Measurements from ENCODE around the gene ARFGEF3. TPM values are rescaled to one million over a fixed set of nuclear protein-coding genes. Genes with fewer than 3 reads are reported as not detected.

ARFGEF3 gene
- total RNA-seq, 1 experiment from 2014 or later: 0.71 TPM

DNA sequence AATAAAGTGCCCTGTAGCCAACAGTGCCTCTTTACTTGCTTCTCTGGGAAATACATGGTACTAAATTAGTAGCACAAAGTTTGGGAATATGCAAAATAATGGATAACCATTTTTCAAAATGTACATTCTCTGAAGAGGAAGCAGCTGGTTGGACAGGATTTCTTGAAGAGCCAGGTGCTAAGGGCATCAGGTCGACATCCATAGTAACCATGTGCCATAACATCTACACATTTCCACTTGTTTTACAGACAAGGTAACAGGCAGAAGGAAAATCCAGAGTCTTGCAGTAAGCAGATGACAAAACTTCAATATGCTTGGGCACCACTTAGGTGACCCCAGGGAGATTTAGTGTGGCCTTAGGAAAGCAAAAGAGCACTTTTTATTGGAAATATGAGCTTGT, 179.4 kb downstream of the ARFGEF3 start:
- DNase-seq (ENCODE audit: low spot score): no peak
- CTCF ChIA-PET: no interaction called here
- Histone ChIP-seq H3K4me1 (ENCODE audit: insufficient read depth, low read length, poor library complexity, severe bottlenecking) (no peaks in the 10 kb centered on the region), H3K27me3 (replicated peaks; ENCODE audit: insufficient read depth, low read depth, low read length, poor library complexity) (no peaks in the 10 kb centered on the region), H3K36me3 (ENCODE audit: insufficient read depth, low read length, poor library complexity, severe bottlenecking) (no peaks in the 10 kb centered on the region), H3K9me3 (ENCODE audit: low read depth, low read length, poor library complexity, severe bottlenecking) (no peaks in the 10 kb centered on the region), H3K4me3 (ENCODE audit: low read depth, low read length, poor library complexity, severe bottlenecking) (no peak overlapping the region), H3K27ac (ENCODE audit: low read depth, low read length, poor library complexity, severe bottlenecking) (no peak overlapping the region)
- POLR2A ChIA-PET (ENCODE audit: low non-redundant PET): no interaction called here
- BruUV-seq (replicated peaks): no TSS peak
- TF ChIP-seq, protein P1, sequence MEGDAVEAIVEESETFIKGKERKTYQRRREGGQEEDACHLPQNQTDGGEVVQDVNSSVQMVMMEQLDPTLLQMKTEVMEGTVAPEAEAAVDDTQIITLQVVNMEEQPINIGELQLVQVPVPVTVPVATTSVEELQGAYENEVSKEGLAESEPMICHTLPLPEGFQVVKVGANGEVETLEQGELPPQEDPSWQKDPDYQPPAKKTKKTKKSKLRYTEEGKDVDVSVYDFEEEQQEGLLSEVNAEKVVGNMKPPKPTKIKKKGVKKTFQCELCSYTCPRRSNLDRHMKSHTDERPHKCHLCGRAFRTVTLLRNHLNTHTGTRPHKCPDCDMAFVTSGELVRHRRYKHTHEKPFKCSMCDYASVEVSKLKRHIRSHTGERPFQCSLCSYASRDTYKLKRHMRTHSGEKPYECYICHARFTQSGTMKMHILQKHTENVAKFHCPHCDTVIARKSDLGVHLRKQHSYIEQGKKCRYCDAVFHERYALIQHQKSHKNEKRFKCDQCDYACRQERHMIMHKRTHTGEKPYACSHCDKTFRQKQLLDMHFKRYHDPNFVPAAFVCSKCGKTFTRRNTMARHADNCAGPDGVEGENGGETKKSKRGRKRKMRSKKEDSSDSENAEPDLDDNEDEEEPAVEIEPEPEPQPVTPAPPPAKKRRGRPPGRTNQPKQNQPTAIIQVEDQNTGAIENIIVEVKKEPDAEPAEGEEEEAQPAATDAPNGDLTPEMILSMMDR (conservative IDR thresholded peaks at IDR 0.05; ENCODE audit: low read depth, low read length): no peak
- no peak for TF ChIP-seq EZH2 (IDR thresholded peaks at IDR 0.05; ENCODE audit: borderline replicate concordance, low read depth, low read length, poor library complexity, severe bottlenecking)
- intact Hi-C loops (cut with micrococcal nuclease; ENCODE audit: unreplicated experiment): no loop called here

GRCh38 chr6:138343112-138343511, 181.4 kb downstream of the ARFGEF3 start:
- no peaks in the 10 kb centered on the region for H3K9me3 ChIP-seq (ENCODE audit: low read depth, low read length, poor library complexity, severe bottlenecking)
- no peaks in the 10 kb centered on the region for H3K27me3 ChIP-seq (replicated peaks; ENCODE audit: insufficient read depth, low read depth, low read length, poor library complexity)
- no peaks in the 10 kb centered on the region for H3K4me1 ChIP-seq (ENCODE audit: insufficient read depth, low read length, poor library complexity, severe bottlenecking)
- H3K36me3 ChIP-seq (ENCODE audit: insufficient read depth, low read length, poor library complexity, severe bottlenecking): no peaks in the 10 kb centered on the region
- intact Hi-C loops (cut with micrococcal nuclease; ENCODE audit: unreplicated experiment): no loop called here
- ChIA-PET CTCF (no interaction called here), POLR2A (ENCODE audit: low non-redundant PET) (no interaction called here)
- TF ChIP-seq, protein P1 (conservative IDR thresholded peaks at IDR 0.05; ENCODE audit: low read depth, low read length): no peak
- TF ChIP-seq EZH2 (IDR thresholded peaks at IDR 0.05; ENCODE audit: borderline replicate concordance, low read depth, low read length, poor library complexity, severe bottlenecking): no peak
- no peak overlapping the region for H3K27ac ChIP-seq (ENCODE audit: low read depth, low read length, poor library complexity, severe bottlenecking)
- DNase-seq (ENCODE audit: low spot score): no peak
- no TSS peak for BruUV-seq (replicated peaks)
- no peak overlapping the region for H3K4me3 ChIP-seq (ENCODE audit: low read depth, low read length, poor library complexity, severe bottlenecking)

DNA sequence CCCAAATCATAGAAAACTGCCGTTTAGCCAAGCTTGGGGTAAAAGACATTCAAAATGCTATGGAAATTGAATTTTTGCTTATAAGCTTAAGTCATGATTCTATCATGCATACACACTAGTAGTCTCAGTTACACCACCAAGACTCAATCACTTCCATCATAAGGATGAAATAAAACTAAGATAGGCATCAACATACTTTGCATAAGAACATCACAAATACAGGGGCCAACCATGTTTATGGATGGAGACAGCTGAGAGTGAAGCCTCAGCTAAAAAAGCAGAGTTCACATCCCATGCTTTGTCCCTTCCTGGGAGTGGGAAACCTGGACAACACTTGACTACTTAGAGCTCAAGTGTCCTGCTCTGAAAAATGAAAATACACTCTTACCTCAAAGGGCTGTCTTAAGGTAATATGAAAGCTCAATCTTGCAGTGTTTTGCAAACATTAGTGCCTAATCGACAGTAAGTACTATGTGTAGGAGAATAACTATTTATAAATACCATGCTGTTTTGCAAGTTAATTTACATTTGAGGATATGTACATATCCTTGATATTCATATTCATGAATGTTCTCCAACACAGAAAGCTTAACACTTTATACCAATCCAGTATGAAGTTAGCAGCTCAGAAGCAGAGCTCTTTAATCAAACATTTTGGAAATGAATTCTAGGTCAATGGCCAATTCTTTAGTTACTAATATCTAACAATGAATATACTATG, 184.0 kb downstream of the ARFGEF3 start:
- Histone ChIP-seq H3K9me3 (ENCODE audit: low read depth, low read length, poor library complexity, severe bottlenecking) (no peaks in the 10 kb centered on the region), H3K4me1 (ENCODE audit: insufficient read depth, low read length, poor library complexity, severe bottlenecking) (no peaks in the 10 kb centered on the region), H3K27me3 (replicated peaks; ENCODE audit: insufficient read depth, low read depth, low read length, poor library complexity) (no peaks in the 10 kb centered on the region), H3K4me3 (ENCODE audit: low read depth, low read length, poor library complexity, severe bottlenecking) (no peak overlapping the region), H3K36me3 (ENCODE audit: insufficient read depth, low read length, poor library complexity, severe bottlenecking) (no peaks in the 10 kb centered on the region), H3K27ac (ENCODE audit: low read depth, low read length, poor library complexity, severe bottlenecking) (no peak overlapping the region)
- no TSS peak for BruUV-seq (replicated peaks)
- intact Hi-C loops (cut with micrococcal nuclease; ENCODE audit: unreplicated experiment): no loop called here
- TF ChIP-seq, protein P1 (conservative IDR thresholded peaks at IDR 0.05; ENCODE audit: low read depth, low read length): no peak
- no peak for TF ChIP-seq EZH2 (IDR thresholded peaks at IDR 0.05; ENCODE audit: borderline replicate concordance, low read depth, low read length, poor library complexity, severe bottlenecking)
- POLR2A ChIA-PET (ENCODE audit: low non-redundant PET): no interaction called here
- no peak for DNase-seq (ENCODE audit: low spot score)
- CTCF ChIA-PET: interaction anchor here (0.9 kb wide), 1 partner anchor 37 kb away, joined by 4 read pairs; no protein-coding TSS in a partner anchor

All from A673 (cell line).